ENCODE results near the gene CPSF3. TPM values are rescaled to one million over a fixed set of nuclear protein-coding genes. Genes with fewer than 3 reads are reported as not detected.
A peak's percentile ranks its signal among the peaks of the same experiment; 100 is the strongest.

CPSF3 gene
- total RNA-seq, result 29.1 and 44.6 TPM in 2 replicates

DNA sequence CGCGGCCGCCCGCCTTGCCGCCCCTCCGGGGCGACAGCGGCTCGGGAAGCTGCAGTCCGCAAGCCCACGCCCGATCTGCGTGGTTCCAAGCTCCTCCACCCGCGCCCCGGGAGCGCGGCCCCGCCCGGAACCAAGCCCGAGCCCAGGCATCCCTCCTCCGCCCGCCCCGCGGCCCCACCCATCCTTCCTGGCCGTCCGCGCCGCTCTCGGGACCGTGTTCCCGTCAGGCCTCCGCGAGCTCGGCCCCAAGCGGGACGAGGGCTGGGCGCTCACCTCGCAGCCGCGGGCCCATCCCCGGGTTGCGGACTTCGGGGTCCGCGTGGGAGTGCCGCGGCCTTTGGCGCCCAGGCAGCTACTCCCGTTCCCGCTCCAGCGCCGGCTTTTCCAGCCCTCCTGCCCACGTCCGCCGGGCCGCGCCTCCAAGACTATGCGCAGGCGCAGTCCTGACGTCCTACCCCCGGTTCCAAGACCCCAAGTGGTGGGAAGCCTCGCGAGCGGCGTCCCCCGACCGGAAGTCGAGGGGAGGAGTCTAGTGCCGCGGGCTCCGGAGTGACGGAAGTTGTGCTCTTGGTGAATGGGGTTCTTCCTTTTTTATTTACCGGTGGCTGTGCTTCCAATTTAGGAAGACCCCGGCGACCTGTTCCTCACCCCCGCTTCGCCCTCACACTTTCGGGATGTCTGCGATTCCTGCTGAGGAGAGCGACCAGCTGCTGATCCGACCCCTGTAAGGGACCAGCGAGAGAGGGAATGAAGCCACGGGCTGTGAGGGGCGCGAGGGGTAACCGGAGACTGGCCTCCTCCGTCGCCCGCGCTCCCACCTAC is at the start of gene CPSF3, which contains the start of gene ITGB1BP1:
CPSF3 (plus strand) TSS at position 555 of the 822 bp plus-strand sequence; CDS start at position 675, 120 bp downstream.
ITGB1BP1 (minus strand) TSS at position 429 of the 822 bp plus-strand sequence. CDS start 4,831 bp downstream, outside the sequence.
- peak; percentile 80 for DNase-seq (ENCODE audit: extremely low read depth, low read depth, low spot score)

DNA sequence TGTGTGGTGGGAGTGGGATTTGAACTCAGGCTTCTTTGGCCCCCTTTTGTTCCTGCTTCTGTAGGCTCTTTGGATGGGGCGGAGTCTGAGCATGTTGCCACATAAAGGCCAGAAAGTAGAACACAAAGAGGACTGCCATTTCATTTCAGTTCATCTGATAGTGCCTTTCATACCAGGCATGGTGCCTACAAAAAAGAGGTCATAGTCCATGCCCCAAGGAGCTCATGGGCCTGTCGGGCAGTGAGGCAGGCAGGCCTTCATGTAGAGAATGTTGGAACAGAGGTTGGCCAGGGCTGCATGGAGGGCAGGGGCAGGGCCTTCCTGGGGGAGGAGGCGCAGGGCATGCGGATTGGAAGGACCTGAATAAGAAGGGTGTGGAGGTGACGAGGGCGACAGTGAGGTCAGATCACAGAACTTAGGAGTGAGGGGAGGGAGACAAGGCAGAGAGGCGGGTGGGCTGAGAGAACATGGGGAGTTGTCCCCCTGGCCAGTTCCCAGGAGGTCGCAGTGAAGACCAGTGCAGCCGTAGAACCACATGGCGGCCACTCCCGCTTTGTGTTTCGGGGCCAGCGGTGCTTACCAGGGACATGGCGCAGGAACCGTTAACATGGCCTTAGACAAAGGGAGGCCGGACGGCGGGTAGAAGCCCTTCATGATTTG is 49.3 kb upstream of the CPSF3 start:
- no peak for DNase-seq (ENCODE audit: extremely low read depth, low read depth, low spot score)

DNA sequence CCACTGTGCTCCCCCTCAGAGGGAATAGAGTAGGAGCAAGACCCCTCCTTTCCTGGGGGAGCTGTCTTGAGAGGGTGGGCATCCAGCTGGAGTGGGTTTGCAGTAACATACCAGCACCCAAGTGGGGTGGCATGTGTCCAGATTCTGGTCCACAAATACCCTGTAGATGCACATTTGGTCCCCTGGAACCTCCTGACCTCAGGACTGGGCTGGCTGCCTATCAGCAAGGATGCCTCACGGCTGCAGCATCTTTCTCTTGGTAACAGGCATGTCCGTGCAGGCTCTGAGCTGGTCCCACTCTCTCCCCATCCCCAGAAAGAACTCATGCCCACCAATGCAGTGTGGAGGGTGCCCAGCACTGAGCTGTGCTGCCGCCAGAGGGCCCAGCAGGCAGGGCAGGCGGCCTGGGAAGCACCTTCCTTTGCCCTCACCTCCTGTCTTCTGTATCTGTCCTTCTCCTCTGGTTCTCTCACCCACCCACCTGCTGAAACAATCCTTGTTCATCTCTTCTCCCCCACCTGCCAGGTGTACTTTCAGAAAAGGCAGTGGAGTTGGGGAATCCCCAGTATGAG is 47.5 kb upstream of the CPSF3 start:
- DNase-seq (ENCODE audit: extremely low read depth, low read depth, low spot score), result no peak

DNA sequence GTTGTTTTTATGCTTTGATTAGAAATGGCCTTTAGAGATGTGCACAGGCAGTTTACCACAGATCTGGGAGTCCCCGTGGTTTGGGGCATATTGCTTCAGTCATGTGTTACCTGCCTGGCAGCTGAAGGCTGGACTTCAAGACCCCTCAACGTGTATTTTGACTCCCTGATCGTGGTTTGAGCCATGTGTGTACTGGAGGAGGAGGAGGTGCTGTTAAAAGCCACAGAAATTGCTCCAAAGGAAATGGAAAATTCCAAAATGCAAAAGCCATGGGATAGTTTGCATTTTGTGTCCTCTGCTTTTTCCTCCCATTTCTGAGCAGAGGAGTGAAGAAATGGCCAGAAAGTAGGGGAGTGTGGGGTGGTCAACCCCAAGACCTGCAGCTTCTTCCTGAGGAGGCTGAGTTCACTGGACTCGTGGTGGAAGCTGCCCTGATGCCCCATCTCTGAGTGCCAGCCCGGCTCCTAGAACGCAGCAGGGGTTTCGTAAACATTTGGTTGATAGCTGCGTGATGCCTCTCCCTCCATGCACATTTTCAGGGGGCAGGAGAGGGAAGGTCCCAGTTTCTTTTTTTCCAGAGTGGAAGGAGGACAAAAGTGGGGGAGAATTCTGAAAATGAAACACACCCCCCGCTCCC is 45.9 kb upstream of the CPSF3 start:
- no peak for DNase-seq (ENCODE audit: extremely low read depth, low read depth, low spot score)

DNA sequence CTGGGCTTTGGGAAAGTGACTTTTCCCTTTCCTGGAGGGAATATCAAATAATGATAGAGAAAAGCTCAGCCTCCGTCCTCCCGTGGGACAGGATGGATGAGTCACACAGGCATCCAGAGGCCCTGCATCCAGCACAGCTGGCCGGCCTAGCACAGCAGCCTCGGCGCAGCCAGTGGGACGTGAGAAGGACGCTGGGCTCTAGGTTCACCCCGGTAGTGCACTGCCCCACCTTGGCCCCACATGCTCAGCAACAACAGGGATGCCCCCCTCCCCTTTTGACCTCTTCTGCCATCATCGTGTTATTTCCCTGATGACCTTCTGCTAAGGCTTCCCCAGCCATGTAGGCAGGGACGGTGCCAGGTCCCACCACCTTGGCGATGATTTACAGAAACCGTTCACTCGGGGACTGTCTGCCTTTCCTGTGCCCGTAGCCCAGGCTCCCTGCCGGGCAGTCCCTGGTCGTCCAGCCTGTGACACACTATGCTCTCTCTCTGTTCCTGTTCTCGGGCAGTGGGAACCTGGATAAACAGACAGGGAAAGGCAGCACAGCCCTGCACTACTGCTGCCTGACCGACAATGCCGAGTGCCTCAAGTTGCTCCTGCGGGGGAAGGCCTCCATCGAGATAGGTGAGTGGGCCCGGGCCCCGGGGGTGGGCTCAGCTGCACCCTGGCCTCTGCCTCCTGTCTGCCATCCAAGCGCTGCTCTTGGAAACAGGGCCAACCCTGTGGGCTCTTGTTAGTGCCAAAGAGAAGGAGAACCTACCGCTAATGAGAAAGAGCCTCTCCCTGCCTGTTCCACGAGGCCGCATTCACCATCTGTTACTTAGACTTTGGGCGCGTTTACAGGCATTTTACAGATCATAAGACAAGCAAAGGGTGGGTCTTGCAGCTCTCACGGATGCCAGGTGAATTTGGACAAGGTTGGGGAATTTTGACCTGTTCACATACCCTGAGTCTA is 44.7 kb upstream of the CPSF3 start:
- peak; percentile 34 for DNase-seq (ENCODE audit: extremely low read depth, low read depth, low spot score)

DNA sequence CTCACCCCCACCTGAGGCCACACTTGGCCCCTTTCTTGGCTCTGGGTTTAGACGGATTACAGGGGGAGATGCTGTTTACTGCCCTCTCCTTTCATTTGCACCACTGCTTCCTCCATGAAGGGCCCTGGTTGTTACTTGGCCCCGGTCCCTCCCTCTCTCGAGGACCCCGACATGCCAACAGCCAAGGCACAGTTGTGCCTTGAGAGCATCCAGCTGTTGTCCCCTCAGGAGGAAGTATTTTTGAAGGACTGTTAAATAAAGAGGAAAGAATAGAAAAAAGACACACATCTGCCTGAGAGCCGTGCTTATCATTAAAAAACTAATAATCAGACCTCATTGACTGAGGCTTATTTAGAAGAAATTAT is 44.1 kb upstream of the CPSF3 start:
- DNase-seq (ENCODE audit: extremely low read depth, low read depth, low spot score), result no peak

DNA sequence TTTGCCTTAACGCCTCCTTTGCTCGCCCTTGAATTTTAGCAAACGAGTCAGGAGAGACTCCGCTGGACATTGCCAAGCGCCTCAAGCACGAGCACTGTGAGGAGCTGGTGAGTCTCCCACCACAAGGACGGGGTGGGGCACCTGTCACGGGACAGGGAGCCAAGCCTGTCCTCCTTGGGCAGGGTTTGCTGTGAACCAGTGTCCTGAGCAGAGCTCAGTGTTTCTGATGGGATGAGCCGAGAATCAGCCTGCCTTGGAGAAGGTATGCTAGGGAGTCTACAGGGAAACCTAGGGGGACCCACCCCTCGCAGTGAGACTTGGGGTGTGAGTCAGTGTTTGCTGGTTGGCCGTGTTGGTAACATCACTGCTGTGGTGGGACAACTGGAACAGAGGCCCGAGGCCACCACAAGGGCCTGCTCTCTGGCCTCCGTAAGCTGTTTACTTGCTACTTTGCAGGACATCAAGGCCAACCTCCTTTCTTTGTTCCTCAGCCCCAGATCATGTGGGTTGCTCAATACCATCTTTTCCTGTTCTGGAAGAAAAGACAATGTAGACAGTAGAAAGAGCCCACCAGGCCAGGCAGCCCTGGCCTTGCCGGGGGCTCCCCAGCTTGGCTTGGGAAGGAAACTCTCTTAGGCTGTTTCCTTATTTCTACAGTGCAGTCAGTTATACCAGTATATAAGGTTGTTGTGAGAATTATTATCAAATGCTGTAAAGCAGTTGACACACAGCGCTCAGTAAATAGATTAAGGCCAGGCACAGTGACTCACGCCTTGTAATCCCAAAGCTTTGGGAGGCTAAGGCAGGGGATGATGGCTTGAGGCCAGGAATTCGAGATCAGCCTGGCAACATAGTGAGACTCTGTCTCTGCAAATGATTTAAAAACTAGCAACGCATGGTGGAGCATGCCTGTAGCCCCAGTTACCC is 42.5 kb upstream of the CPSF3 start:
- DNase-seq (ENCODE audit: extremely low read depth, low read depth, low spot score), result peak; percentile 81

DNA sequence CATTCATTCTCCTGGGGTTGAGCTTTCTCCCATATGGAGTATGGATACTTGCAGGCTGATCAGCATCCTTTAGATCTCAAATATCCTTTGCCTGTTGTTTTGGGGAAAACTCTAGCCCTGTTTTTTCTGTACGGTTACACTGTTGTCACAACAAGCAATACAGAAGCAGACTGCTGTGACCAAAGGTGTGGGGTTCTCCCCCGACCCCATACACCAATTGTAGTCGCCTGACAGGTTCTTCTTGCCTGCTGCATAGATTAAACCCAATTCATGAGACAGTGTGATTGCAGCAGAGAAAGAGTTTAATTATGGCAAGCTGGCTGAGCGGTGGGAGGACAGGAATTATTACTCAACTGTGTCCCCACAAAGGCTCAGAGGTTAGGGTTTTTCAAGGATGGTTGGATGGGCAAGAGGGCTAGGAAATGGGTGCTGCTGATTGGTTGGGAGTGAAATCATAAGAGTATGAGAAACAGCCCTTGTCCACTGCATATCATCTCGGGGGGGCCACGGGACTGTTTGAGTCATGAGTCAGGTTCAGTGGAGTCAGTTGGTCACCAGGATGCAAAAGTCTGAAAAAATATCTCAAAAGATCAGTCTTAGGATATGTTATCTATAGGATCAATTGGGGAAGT is 40.7 kb upstream of the CPSF3 start:
- no peak for DNase-seq (ENCODE audit: extremely low read depth, low read depth, low spot score)

DNA sequence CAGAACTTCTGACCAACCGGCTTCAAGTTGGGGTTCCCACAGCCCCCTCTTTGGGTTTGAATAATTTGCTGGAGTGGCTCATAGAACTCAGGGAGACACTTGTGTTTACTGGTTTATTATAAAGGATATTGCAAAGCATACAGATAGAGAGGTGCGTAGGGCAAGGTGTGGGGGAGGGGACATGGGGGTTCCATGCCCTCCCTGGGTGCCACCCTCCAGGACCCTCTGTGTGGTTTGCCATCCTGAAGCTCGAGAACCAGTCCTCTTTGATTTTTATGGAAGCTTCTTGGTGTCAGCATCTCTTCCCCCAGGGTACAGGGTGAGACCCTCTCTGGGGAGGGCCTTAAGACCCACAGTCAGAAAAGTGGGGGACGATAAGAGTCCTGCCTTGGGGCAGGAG is 38.9 kb upstream of the CPSF3 start:
- DNase-seq (ENCODE audit: extremely low read depth, low read depth, low spot score), result no peak

DNA sequence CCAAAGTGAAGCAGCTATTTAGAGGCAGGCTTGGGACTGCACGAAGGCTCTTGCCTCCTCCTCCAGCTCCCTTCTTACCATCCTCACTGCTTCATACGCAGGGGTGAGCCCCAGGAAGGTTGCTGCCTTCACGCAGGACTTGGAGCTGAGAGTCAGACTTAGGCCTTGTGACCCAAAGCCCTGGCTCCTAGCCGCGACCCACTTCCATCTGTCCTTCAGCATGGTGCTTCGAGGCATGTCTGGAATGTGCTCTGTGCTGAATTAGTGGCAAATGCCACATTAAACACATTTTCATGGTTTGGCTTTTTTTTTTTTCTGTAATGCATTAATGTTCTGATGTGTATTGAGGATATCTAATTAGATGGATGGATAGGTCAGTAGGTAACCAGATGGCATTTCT is 37.6 kb upstream of the CPSF3 start:
- no peak for DNase-seq (ENCODE audit: extremely low read depth, low read depth, low spot score)

DNA sequence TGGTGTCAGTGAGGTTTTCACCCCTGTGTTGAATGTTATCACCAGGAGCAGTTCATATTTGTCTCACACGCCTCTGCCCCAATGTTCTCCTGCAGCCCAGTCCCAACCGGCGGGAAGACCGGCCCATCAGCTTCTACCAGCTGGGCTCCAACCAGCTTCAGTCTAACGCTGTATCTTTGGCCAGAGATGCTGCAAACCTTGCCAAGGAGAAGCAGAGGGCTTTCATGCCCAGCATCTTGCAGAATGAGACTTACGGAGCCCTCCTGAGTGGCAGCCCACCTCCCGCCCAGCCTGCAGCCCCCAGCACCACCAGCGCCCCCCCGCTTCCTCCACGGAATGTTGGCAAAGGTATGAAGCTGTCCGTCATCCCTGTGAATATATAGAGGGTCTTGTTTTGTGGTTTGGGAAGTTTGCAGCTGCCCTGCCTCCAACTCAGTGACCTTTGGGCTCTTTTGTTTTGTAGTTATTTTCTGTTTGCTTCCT is 35.2 kb upstream of the CPSF3 start:
- DNase-seq (ENCODE audit: extremely low read depth, low read depth, low spot score), result no peak

DNA sequence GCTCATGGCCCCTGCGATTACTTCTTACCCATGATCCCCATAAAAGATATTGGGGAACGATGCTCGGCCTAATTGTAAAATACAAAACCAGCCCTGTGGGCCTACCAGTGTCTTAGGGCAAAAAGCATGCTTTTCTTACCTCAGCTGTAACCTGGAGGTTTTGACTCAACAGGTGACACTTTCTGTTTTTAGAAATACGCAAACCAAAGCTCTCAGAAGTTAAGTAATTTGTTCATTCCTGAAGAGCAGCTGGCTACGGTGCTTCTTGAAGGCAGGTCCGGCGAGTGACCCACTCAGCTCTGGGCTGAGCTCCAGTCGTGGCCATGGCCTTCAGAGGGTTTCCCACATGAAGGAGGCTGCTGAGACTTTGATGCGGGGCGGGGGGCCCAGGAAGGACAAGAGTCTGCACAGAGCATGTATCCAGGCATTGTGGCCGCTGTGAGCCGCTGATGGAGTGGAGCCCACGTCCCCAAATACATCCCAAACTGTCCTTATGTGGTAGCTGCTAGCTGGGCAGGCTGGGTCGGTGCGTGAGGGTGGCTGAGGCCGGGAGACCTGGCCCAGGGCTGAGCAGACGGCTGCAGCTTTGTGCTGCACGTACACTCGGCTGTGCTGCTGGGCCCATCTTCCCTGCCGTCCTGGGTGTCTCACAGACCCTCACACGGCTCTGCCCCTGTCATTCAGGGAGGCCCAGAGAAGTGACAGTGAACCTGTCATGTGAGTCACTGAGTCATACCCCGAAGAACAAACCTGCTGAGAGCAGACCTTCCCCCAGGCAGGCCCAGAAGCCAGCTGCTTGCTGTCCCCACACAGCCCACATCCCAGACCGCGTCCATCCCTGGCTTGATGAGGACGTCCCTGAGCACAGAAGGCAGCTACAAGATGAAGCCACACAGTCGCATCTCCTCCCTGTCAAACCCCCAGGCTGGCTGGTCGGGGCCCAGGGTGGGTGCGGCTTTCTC is 34.2 kb upstream of the CPSF3 start:
- no peak for DNase-seq (ENCODE audit: extremely low read depth, low read depth, low spot score)

DNA sequence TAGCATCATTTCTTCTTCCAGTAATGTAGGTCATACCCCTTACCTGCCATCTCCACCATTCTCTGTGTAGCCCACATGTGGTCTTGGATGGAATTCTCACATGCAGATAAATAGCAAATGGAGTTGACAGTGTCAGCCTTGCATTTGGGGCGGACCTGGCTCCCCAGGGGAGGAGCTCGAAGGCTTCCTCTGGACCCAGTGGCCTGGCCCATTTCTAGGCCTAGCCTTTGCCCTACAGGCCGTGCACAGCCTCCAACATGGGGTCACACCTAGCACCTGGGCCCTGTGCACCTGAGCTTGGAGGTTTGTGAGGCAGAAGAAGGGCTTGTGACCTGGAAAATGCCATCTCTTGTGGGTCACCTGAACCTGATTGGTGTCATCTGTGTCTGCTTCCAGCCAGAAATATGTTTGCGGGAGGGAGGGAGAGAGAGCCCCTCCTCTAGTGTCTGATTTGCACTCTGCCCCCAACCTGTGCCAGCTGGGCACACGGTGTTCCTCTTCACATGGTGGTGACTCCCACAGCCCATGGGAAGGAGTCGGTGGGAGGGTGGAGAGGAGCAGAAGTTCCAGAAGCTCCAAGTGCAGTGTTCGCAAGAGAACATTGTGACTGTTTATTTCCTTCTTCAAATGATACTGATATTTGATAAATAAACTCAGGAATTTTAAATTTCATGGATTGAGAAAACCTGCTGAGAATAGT is 33.2 kb upstream of the CPSF3 start:
- DNase-seq (ENCODE audit: extremely low read depth, low read depth, low spot score), result no peak

DNA sequence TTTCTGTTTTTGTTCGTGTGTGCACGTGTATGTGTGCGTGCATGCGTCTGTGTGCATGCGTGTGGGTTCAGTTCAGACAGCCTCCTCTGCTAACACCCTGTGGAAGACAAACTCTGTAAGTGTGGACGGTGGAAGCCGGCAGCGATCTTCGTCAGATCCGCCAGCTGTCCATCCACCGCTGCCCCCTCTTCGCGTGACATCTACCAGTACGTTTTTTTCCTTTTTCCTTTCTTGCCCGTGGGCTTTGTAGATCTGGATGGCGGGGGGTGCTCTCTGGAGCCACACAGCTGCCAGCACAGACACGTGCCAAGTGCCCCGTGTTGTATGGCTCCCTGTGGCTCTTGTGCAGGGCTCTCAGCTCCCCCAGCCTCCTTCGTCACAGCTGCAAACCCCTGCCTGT is 32.5 kb upstream of the CPSF3 start:
- no peak for DNase-seq (ENCODE audit: extremely low read depth, low read depth, low spot score)

DNA sequence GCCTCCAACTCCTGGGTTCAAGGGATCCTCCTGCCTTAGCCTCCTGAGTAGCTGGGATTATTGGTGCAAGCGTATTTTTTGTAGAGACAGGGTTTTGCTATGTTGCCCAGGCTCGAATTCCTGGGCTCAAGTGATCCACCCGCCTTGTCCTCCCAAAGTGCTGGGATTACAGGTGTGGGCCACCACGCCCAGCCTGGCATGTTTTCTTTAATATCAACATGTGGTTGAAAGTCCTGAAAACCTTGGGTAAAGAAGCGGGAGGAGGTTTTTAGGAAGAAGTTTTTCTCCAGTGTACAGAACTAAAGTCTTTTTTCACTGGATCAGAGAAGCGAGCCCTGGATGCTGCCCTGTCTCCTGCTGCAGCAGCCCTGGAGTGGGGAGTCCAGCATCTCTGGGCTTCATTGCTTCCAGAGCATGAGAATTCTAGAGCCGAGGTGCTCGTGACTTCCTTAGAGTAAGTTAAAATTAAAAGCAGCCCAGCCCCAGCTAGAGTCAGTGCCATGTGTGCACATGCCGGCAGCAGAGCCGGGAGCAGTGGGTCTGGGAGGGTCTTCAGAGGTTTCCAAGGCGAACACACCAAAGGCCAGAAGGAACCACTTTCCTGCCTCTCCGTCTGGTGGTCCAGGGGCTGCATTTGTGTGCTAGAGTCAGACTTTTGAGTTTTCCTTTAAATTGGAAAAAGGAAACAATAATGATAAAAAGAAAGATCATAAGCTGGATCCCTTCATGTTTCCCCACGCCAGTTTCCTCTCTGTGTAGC is 31.3 kb upstream of the CPSF3 start:
- no peak for DNase-seq (ENCODE audit: extremely low read depth, low read depth, low spot score)

Measured in glomerular endothelial cell (primary cell).